H9 (cell line): ENCODE results near the gene CDC42EP3. TPM values are rescaled to one million over a fixed set of nuclear protein-coding genes. Genes with fewer than 3 reads are reported as not detected.

Experiments used
- DNase-seq: peaks from one replicate; pipeline ENCODE4 v3.0.0-alpha.2; 2017
- H2AFZ ChIP-seq: one replicate; pipeline ENCODE4 v1.6.1; 2013; ENCODE audit warnings: mild to moderate bottlenecking, low read length, control low read depth, moderate library complexity
- H2AK5ac ChIP-seq: 2 replicates; pipeline ENCODE4 v1.6.1; 2013; ENCODE audit warnings: low read length, control low read depth, mixed read lengths; ENCODE audit not compliant: insufficient read length
- H2BK120ac ChIP-seq: one replicate; pipeline ENCODE4 v1.6.1; 2013; ENCODE audit warnings: low read depth, mild to moderate bottlenecking, low read length, control low read depth, inconsistent platforms; ENCODE audit not compliant: poor library complexity, severe bottlenecking
- H2BK12ac ChIP-seq: 2 replicates; pipeline ENCODE4 v1.6.1; 2013; ENCODE audit warnings: low read length, control low read depth, mixed read lengths, low read depth; ENCODE audit not compliant: insufficient read length
- H2BK15ac ChIP-seq: 2 replicates; pipeline ENCODE4 v1.6.1; 2013; ENCODE audit warnings: low read depth, low read length, control low read depth
- H2BK20ac ChIP-seq: one replicate; pipeline ENCODE4 v1.6.1; 2013; ENCODE audit warnings: low read depth, mild to moderate bottlenecking, low read length, control low read depth, inconsistent platforms; ENCODE audit not compliant: poor library complexity, severe bottlenecking
- H2BK5ac ChIP-seq: 2 replicates; pipeline ENCODE4 v1.6.1; 2013; ENCODE audit warnings: low read length, control low read depth, mixed read lengths; ENCODE audit not compliant: insufficient read length
- H3K14ac ChIP-seq: 2 replicates; pipeline ENCODE4 v1.6.1; 2013; ENCODE audit warnings: low read length, control low read depth; ENCODE audit not compliant: insufficient read depth
- H3K18ac ChIP-seq: 2 replicates; pipeline ENCODE4 v1.6.1; 2013; ENCODE audit warnings: low read depth, mild to moderate bottlenecking, mixed read lengths, low read length, control low read depth; ENCODE audit not compliant: insufficient read length
- H3K23ac ChIP-seq: 2 replicates; pipeline ENCODE4 v1.6.1; 2013; ENCODE audit warnings: low read length, control low read depth, mixed read lengths, low read depth; ENCODE audit not compliant: insufficient read length
- H3K23me2 ChIP-seq: 2 replicates; pipeline ENCODE4 v1.6.1; 2013; ENCODE audit warnings: low read depth, mild to moderate bottlenecking, mixed read lengths, low read length, control low read depth; ENCODE audit not compliant: insufficient read length, poor library complexity, severe bottlenecking
- H3K27ac ChIP-seq: 2 replicates; pipeline ENCODE4 v1.5.1; 2013; ENCODE audit warnings: low read length, control low read depth, mixed read lengths, low read depth; ENCODE audit not compliant: insufficient read length
- H3K27me3 ChIP-seq: 2 replicates; pipeline ENCODE4 v1.6.1; 2013; ENCODE audit warnings: low read length, control low read depth, inconsistent platforms; ENCODE audit not compliant: insufficient read depth
- H3K4ac ChIP-seq: 2 replicates; pipeline ENCODE4 v1.6.1; 2013; ENCODE audit warnings: low read depth, mild to moderate bottlenecking, control low read depth, inconsistent platforms, low read length, moderate library complexity
- H3K4me1 ChIP-seq: 2 replicates; pipeline ENCODE4 v1.6.1; 2013; ENCODE audit warnings: low read length, control low read depth, inconsistent platforms; ENCODE audit not compliant: insufficient read depth
- H3K4me2 ChIP-seq: 2 replicates; pipeline ENCODE4 v1.6.1; 2013; ENCODE audit warnings: low read length, control low read depth, mixed read lengths; ENCODE audit not compliant: insufficient read length, insufficient read depth
- H3K56ac ChIP-seq: 2 replicates; pipeline ENCODE4 v1.6.1; 2013; ENCODE audit warnings: low read depth, mild to moderate bottlenecking, mixed read lengths, low read length, control low read depth; ENCODE audit not compliant: insufficient read length
- H3K79me1 ChIP-seq: 2 replicates; pipeline ENCODE4 v1.6.1; 2013; ENCODE audit warnings: low read depth, mild to moderate bottlenecking, moderate library complexity, low read length, control low read depth, inconsistent platforms; ENCODE audit not compliant: insufficient read depth, poor library complexity, severe bottlenecking
- H3K79me2 ChIP-seq: 2 replicates; pipeline ENCODE4 v1.6.1; 2013; ENCODE audit warnings: low read length, control low read depth, inconsistent platforms; ENCODE audit not compliant: insufficient read depth
- H3K9ac ChIP-seq: 2 replicates; pipeline ENCODE4 v1.6.1; 2013; ENCODE audit warnings: low read length, control low read depth, mixed read lengths; ENCODE audit not compliant: insufficient read length; ENCODE audit errors: extremely low read depth
- H3K9me3 ChIP-seq: one replicate; pipeline ENCODE4 v1.6.1; 2013; ENCODE audit warnings: low read depth, low read length, inconsistent platforms; ENCODE audit not compliant: control insufficient read depth
- H3T11ph ChIP-seq: one replicate; pipeline ENCODE4 v1.6.1; 2013; ENCODE audit warnings: mild to moderate bottlenecking, low read length, control low read depth, inconsistent platforms
- H4K20me1 ChIP-seq: one replicate; pipeline ENCODE4 v1.6.1; 2013; ENCODE audit not compliant: control insufficient read depth, insufficient read length, insufficient read depth
- H4K5ac ChIP-seq: 2 replicates; pipeline ENCODE4 v1.6.1; 2013; ENCODE audit warnings: low read depth, mild to moderate bottlenecking, mixed read lengths, low read length, control low read depth; ENCODE audit not compliant: insufficient read length
- H4K8ac ChIP-seq: replicated peaks from 2 replicates; pipeline ENCODE4 v1.6.1; 2013; ENCODE audit warnings: low read length, control low read depth, mixed read lengths, low read depth; ENCODE audit not compliant: insufficient read length
- H4K91ac ChIP-seq: 2 replicates; pipeline ENCODE4 v1.6.1; 2013; ENCODE audit warnings: low read depth, mild to moderate bottlenecking, moderate library complexity, mixed read lengths, low read length, control low read depth; ENCODE audit not compliant: insufficient read length
- H3K27ac Mint-ChIP-seq, 3 experiments: 2 replicates in 2 of 3; 3 replicates in 1 of 3; pipeline ENCODE4 v1.8.0; 2020 to 2021; ENCODE audit warnings: mixed read lengths in 3 of 3, mild to moderate bottlenecking in 1 of 3, moderate library complexity in 1 of 3
- H3K27me3 Mint-ChIP-seq: 2 replicates; pipeline ENCODE4 v1.8.0; 2021; ENCODE audit warnings: low read depth, mild to moderate bottlenecking, moderate library complexity, mixed read lengths
- H3K36me3 Mint-ChIP-seq, 3 experiments: 2 replicates in 2 of 3; 3 replicates in 1 of 3; pipeline ENCODE4 v1.8.0; 2020 to 2021; ENCODE audit warnings: low read depth in 3 of 3, mixed read lengths in 3 of 3; ENCODE audit not compliant: insufficient read depth in 1 of 3
- H3K4me1 Mint-ChIP-seq, 2 experiments: 2 replicates each; pipeline ENCODE4 v1.8.0; 2020; ENCODE audit warnings: mixed read lengths in 2 of 2
- H3K4me3 Mint-ChIP-seq, 2 experiments: 2 replicates in 1 of 2; 3 replicates in 1 of 2; pipeline ENCODE4 v1.8.0; 2020 to 2021; ENCODE audit warnings: mild to moderate bottlenecking in 2 of 2, mixed read lengths in 2 of 2, moderate library complexity in 1 of 2
- H3K9me3 Mint-ChIP-seq, 2 experiments: 2 replicates in 1 of 2; 3 replicates in 1 of 2; pipeline ENCODE4 v1.8.0; 2020; ENCODE audit warnings: mild to moderate bottlenecking in 2 of 2, mixed read lengths in 2 of 2, moderate library complexity in 1 of 2
- CTCF ChIP-seq: fragments of 200-600 bp; sonication (generic); conservative IDR thresholded peaks from 3 replicates; pipeline ENCODE4 v1.8.0; 2021; ENCODE audit warnings: antibody characterized with exemption, mild to moderate bottlenecking
- WGBS: extraction: QIAGEN DNeasy Blood & Tissue Kit; methylation state at CpG from one replicate; pipeline ENCODE4 v1.1.7; 2013; ENCODE audit warnings: missing lambda C conversion rate, low lambda C conversion rate, mixed read lengths; ENCODE audit not compliant: insufficient read length; ENCODE audit errors: extremely low coverage; 5-methylcytosine and 5-hydroxymethylcytosine counted together
- total RNA-seq: library from RNA; stranded (reverse); gene quantifications from 2 replicates; pipeline ENCODE4 v1.2.1, GENCODE V29; 2021

CDC42EP3 gene
- total RNA-seq, 1 experiment from 2014 or later = 61.5 TPM

- Histone ChIP-seq H3K56ac (no peak overlapping the region), H3K4me2 (no peak overlapping the region), H3K79me1 (no peaks in the 10 kb centered on the region), H3K23me2 (no peaks in the 10 kb centered on the region), H3K23ac (no peak overlapping the region), H2BK12ac (no peak overlapping the region), H2BK15ac (no peak overlapping the region), H4K20me1 (no peaks in the 10 kb centered on the region), H3K27me3 (no peaks in the 10 kb centered on the region), H3K4me1 (no peaks in the 10 kb centered on the region), H4K91ac (no peak overlapping the region), H2BK20ac (no peak overlapping the region), H2AK5ac (no peak overlapping the region), H4K5ac (no peak overlapping the region), H3K79me2 (no peaks in the 10 kb centered on the region), H3K27ac (no peak overlapping the region), H3K14ac (no peak overlapping the region), H3K4ac (no peak overlapping the region), H2BK120ac (no peak overlapping the region), H4K8ac (no peak overlapping the region), H3K9ac (no peak overlapping the region), H2BK5ac (no peak overlapping the region), H2AFZ (no peak overlapping the region), H3K18ac (no peak overlapping the region), H3T11ph (no peak overlapping the region), H3K9me3 (no peaks in the 10 kb centered on the region)
- WGBS = no CpG with 5 or more reads among the region's 2 CpGs
- TF ChIP-seq CTCF = no peak
- no peaks in the 10 kb centered on the region for H3K9me3 Mint-ChIP-seq
- H3K4me1 Mint-ChIP-seq = peaks cover 4 to 5% of the 10 kb centered on the region in 2 experiments
- H3K27me3 Mint-ChIP-seq = peaks cover 2% of the 10 kb centered on the region
- H3K36me3 Mint-ChIP-seq = no peaks in the 10 kb centered on the region
- no peak for DNase-seq
- H3K27ac Mint-ChIP-seq = no peak overlapping the region
- no peak overlapping the region for H3K4me3 Mint-ChIP-seq
Observed at GRCh38 chr2:37631292-37631691, 40.1 kb downstream of the CDC42EP3 start.
